ENCODE data around the gene TBCE.
"Not testable (repeated sequence)": the region's sequence is repeated elsewhere in the genome, so short reads cannot be mapped to it uniquely, and the experiment has no call there.

The TBCE gene

DNA sequence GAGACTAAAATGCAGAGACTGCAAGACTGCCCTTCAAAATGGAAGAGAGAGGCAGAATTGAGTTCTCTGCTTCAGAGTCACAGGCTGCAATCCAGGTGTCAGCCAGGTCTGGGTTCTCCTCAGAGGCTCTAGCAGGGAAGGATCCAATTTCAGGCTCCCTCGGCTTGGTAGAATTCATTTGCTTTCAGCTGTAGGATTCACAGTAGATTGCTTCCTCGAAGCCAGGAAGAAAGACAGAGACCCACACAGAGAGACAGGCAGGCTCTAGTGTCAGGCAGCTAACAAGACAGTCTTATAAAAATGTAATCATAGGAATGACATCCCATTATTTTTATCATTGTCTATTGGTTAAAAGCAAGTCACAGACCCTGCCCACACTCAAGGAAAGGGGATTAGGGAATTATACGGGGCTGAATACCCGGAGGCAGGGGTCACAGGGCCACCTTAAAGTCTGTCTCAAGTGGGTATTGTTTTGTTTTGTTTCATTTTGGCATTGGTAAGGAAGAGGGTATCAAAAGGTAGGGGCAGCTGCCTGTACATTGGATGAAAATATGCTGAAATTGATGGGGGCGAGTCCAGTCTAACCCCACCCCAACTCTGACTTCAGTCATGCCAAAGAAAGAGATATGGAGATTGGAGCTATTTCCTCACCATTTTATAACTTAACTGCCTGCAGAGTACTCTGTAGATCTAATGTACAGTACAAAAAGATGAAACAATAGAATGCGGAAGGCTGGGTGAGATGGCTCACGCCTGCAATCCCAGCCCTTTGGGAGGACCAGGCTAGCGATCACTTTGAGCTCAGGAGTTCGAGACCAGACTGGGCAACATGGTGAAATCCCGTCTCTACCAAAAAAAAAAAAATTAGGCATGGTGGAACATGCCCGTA is 9.5 kb upstream of the TBCE start:
- DNase-seq: no peak

DNA sequence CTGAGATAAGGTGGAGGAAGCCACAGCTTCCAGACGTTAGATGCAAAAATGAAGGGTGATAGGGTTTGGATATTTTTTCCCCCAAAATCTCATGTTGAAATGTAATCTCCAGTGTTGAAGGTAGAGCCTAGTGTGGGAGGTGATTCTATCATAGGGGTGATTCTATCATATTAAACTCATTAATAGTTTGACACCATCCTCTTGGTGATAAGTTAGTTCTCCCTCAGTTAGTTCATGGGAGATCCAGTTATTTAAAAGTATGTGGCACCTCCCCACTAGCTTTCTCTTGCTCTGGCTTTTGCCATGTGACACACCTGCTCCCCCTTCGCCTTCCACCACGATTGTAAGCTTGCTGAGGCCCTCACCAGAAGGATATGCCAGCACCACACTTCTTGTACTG is 8.3 kb upstream of the TBCE start:
- DNase-seq: no peak

DNA sequence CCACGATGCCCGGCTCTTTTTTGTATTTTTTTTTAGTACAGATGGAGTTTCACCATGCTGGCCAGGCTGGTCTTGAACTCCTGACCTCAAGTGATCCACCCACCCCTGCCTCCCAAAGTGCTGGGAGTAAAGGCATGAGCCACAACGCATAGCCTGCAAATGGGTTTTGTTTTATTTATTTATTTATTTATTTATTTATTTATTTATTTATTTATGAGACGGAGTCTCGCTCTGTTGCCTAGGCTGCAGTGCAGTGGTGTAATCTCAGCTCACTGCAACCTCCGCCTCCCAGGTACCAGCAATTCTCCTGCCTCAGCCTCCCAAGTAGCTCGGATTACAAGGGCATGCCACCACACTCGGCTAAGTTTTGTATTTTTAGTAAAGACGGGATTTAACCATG is 3.0 kb upstream of the TBCE start:
- not testable (repeated sequence) for DNase-seq

GRCh38 chr1:235366286-235366685 is 941 bp upstream of the TBCE start:
- no peak for DNase-seq

GRCh38 chr1:235368428-235368827 is 1.2 kb downstream of the TBCE start:
- no peak for DNase-seq

DNA sequence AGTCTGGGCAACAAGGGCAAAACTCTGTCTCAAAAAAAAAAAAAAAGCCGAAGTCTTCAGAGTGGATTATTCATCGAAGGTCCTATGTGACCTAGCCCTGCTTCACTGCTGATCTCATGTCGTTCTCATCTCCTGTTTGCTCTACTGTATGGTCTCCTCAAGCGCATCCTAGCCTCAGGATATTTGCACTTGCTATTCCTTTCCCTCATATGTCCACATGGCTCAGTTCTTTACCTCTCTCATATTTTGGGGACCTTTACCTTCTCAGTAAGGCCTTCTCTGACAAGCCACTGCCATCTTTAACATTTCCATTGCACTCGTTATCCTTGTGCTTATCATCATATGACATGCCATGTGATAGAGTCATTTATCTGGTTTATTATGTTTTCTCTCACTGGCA is 2.6 kb downstream of the TBCE start:
- no peak for DNase-seq

DNA sequence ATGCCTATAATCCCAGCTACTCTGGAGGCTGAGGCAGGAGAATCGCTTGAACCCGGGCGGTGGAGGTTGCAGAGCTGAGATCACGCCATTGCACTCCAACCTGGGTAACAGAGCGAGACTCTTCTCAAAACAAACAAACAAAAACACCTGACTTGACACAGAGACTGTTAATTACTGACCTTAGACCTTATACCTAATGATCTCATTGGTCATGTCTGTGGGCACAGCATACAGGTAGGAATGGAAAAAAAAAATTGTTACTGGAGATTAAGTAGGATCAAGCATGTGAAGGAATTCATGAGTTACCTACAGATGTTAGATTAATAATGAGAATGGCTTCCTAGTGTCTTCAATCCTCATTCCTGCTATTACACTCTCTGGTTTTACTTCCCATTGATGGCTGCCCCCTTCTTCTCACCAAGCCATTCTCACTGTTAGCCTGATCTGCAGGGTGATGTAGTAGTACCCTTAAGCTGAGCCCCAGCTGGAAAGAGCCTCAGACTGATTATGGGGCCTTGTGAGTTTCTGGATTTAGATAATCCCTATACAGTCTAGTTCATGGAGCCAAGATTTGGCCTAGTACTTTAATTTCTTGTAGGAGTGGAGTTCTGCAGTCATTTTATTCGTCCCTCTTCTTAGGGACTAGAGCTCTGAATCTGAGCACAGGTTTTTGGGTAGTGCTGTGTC is 8.8 kb downstream of the TBCE start:
- DNase-seq: no peak

- not testable (repeated sequence) for DNase-seq
These were observed 11.0 kb downstream of the TBCE start for GRCh38 chr1:235378134-235378735.

DNA sequence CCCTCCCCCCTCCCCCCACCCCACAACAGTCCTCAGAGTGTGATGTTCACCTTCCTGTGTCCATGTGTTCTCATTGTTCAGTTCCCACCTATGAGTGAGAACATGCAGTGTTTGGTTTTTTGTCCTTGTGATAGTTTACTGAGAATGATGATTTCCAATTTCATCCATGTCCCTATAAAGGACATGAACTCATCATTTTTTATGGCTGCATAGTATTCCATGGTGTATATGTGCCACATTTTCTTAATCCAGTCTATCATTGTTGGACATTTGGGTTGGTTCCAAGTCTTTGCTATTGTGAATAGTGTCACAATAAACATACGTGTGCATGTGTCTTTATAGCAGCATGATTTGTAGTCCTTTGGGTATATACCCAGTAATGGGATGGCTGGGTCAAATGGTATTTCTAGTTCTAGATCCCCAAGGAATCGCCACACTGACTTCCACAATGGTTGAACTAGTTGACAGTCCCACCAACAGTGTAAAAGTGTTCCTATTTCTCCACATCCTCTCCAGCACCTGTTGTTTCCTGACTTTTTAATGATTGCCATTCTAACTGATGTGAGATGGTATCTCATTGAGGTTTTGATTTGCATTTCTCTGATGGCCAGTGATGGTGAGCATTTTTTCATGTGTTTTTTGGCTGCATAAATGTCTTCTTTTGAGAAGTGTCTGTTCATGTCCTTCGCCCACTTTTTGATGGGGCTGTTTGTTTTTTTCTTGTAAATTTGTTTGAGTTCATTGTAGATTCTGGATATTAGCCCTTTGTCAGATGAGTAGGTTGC is 14.9 kb downstream of the TBCE start:
- not testable (repeated sequence) for DNase-seq

GRCh38 chr1:235385633-235386032 is 18.4 kb downstream of the TBCE start:
- not testable (repeated sequence) for DNase-seq

- DNase-seq: no peak
These were observed 24.6 kb downstream of the TBCE start for GRCh38 chr1:235391874-235392273.

DNA sequence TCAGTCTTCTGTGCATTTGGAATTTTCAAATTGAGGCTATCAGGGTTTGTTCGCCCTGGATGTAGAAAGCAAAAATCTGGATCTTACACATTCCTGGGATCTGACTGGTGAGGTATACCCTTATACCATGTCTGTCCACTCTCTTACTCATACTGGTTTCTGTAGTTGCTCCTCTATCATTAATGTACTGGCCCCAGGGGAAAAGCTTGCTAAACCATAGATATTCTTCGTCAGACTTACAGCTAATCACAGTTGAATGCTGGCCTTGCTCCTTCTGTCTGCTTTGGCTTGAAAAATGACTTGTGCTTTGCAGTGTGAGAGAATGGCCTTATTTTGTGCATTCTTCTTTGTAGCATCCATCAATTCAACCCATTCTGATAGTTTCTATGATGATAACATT is 30.5 kb downstream of the TBCE start:
- no peak for DNase-seq

GRCh38 chr1:235399661-235400060 is 32.4 kb downstream of the TBCE start:
- DNase-seq: no peak

- no peak for DNase-seq
These were observed 34.0 kb downstream of the TBCE start for GRCh38 chr1:235401251-235401650.

DNA sequence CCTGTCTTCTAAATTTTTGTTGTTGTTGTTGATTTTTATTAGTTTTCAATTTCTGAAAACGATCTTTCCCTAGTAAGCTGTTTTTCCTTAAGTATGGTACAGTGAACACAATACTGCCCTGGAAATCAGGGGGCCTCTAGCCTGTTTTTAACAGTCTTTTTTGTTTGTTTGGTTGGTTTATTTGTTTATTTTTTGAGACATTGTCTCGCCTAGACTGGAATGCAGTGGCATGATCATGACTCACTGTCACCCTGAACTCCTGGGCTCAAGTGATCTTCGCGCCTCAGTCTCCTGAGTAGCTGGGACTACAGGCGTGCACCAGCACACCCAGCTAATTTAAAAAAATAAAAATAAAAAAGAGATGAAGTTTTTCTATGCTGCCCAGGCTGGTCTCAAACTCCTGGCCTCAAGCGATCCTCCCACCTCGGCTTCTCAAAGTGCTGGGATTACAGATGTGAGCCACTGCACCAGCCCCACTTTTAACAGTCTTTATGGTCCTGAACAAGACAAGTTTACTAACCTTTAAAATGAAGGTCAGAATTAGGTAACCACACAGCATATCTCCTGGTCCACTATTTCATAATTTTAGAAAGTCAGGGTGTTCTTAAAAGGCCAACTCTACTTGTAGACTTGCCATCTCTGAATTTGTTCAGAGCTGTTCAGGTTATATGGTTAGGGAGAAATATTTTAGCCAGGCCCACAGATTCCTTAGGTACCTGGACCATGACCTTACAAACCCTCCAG is 35.4 kb downstream of the TBCE start:
- no peak for DNase-seq

- DNase-seq: no peak
These were observed 36.4 kb downstream of the TBCE start for GRCh38 chr1:235403593-235403992.

- DNase-seq: no peak
These were observed 37.0 kb downstream of the TBCE start for GRCh38 chr1:235404190-235404589.

DNA sequence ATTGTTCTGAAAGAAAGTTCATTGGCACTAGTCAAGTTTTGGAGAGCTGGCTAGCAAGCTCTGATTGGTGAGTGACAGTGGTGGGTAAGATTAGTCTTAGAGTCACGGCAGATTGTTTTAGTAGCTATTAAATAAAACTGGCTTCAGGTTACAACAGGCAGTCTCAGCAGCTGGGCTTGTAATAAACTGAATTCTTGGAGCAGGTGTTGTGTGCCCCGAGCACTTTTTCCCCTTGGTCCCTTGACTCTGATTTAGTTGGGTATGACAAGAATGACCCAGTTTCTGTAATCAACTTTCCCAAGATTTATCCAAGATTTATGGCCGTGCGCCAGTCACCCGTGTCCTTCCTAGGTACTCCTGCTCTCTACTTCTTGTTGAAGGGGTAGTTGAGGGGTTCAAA is 40.2 kb downstream of the TBCE start:
- DNase-seq: no peak

DNA sequence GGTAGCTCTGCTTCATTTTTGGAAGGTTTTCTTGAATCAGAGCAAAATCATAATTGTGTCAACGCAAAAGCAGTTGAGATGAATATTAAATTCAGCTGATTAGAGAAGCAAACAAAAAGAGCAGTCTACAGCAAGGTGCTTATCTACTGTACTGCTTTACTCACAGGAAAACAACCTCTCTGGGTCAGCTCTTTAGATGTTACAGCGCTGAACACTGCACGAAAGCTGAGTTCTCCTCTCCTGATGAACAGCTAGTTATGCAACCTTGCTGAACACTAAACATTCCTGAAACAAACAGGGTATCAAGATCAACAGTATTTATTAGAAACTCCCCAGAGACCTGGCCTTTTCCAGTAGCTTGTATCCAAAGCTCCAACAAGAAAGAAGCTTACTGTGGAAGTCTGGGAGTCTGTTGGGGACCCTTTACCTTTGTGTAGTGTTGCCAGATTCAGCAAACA is 41.3 kb downstream of the TBCE start:
- DNase-seq: no peak

GRCh38 chr1:235409042-235409820 is 42.0 kb downstream of the TBCE start:
- DNase-seq: no peak

DNA sequence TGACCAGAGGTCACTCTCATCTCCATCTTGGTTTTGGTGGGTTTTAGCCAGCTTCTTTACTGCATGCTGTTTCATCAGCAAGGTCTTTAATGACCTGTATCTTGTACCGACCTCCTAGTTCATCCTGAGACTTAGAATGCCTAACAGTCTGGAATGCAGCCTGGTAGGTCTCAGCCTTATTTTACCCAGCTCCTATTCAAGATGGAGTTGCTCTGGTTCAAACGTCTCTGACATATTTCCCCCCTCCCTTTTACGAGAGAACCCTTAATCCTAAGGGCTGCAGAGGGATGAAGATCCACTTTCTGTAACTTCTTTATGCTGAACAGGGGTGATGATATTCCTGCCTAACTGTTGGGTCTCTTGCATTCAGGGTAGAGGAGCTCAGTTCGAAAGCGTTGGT is 43.2 kb downstream of the TBCE start:
- DNase-seq: no peak

All from KG1 (cell line).